ENCODE measurements around the gene TDRKH.

DNA sequence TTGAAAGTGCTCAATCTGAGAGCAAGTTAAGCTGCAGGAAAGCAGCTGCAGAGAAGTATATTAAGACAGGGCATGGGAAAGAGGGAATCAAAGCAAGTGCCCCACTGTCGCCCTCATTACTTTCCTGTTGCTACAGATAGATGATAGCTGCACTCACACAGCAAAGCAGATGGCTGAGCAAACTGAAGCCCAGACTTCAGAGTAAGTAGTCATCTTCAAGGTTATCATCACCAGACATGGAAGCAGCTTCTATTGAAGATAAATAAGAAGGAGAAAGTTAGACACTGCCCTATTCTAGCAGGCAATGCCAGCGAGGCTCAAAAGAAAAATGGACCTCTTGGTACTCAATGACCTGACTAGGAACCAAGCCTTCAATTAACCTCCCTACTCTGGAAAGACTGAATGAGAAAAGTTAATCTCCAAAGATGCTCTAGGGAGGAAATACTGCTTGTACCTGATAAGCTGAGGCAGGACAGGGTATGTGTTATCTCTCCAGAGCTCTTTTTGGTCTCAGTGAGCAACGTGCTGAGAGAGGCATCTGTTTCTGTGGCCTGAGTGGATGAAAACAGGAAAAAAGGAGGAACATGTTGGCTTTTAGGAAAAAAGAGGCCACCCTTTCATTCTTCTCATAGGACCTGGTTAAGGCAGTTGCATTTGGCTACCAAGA, 15.9 kb downstream of the TDRKH start:
- TF ChIP-seq, protein P1, sequence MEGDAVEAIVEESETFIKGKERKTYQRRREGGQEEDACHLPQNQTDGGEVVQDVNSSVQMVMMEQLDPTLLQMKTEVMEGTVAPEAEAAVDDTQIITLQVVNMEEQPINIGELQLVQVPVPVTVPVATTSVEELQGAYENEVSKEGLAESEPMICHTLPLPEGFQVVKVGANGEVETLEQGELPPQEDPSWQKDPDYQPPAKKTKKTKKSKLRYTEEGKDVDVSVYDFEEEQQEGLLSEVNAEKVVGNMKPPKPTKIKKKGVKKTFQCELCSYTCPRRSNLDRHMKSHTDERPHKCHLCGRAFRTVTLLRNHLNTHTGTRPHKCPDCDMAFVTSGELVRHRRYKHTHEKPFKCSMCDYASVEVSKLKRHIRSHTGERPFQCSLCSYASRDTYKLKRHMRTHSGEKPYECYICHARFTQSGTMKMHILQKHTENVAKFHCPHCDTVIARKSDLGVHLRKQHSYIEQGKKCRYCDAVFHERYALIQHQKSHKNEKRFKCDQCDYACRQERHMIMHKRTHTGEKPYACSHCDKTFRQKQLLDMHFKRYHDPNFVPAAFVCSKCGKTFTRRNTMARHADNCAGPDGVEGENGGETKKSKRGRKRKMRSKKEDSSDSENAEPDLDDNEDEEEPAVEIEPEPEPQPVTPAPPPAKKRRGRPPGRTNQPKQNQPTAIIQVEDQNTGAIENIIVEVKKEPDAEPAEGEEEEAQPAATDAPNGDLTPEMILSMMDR (IDR thresholded peaks at IDR 0.05), result no peak
- TF ChIP-seq POLR2A (IDR thresholded peaks at IDR 0.05), result no peak

All from body of pancreas (tissue), 4 donors.